Panc1 (cell line): ENCODE measurements around the gene LPAR3. TPM values are rescaled to one million over a fixed set of nuclear protein-coding genes. Genes with fewer than 3 reads are reported as not detected.

ENCODE experiments used
- ATAC-seq: fragments of 200-7000 bp; cut with Tn5 transposase; 2 replicates; pipeline ENCODE4 v1.9.1; 2020; ENCODE audit warnings: mild to moderate bottlenecking, moderate library complexity
- BruUV-seq: library from RNA; stranded (reverse); fragments of 400-500 nt; replicated peaks from 2 replicates; lab custom pipeline; 2021; lab: Mats Ljungman, UMichigan
- CTCF ChIA-PET: fragments of 300-600 bp; sonication (Branson Sonifier 250); formaldehyde crosslinking; loops from one replicate; lab custom pipeline; 2022; ENCODE audit warnings: antibody characterized with exemption; lab: Charles Lee
- POLR2A ChIA-PET: fragments of 300-600 bp; sonication (Branson Sonifier 250); formaldehyde crosslinking; loops from one replicate; lab custom pipeline; 2022; ENCODE audit warnings: antibody characterized with exemption; lab: Charles Lee
- DNase-seq: peaks from one replicate; pipeline ENCODE4 v3.0.0-alpha.2; 2010; ENCODE audit warnings: low read depth, low spot score
- H3K27ac ChIP-seq: 2 replicates; pipeline ENCODE4 v1.5.1; 2011; ENCODE audit warnings: mild to moderate bottlenecking, low read length, inconsistent platforms
- H3K27me3 ChIP-seq: fragments of 200-500 bp; sonication (Bioruptor generic); 2 replicates; pipeline ENCODE4 v1.6.0; 2014; ENCODE audit warnings: low read length, inconsistent platforms; ENCODE audit not compliant: control insufficient read depth, insufficient read depth
- H3K36me3 ChIP-seq: fragments of 200-500 bp; sonication (Bioruptor generic); 2 replicates; pipeline ENCODE4 v1.5.1; 2014; ENCODE audit warnings: inconsistent platforms, mild to moderate bottlenecking, low read length, moderate library complexity; ENCODE audit not compliant: control insufficient read depth, insufficient read depth
- H3K4me1 ChIP-seq: 2 replicates; pipeline ENCODE4 v1.5.1; 2011; ENCODE audit warnings: inconsistent platforms, mild to moderate bottlenecking, low read length, moderate library complexity; ENCODE audit not compliant: control insufficient read depth, insufficient read depth
- H3K4me3 ChIP-seq, 2 experiments: 2 replicates each; pipeline ENCODE4 v1.5.1; 2011 to 2012; ENCODE audit warnings: low read depth in 2 of 2, low read length in 2 of 2, mild to moderate bottlenecking in 2 of 2, inconsistent platforms in 1 of 2, moderate library complexity in 1 of 2
- H3K9me3 ChIP-seq: fragments of 200-500 bp; sonication (Bioruptor generic); 2 replicates; pipeline ENCODE4 v1.5.1; 2014; ENCODE audit warnings: low read depth, mild to moderate bottlenecking, inconsistent platforms, low read length, moderate library complexity; ENCODE audit not compliant: control insufficient read depth, insufficient read depth
- CTCF ChIP-seq: fragments of 450-650 bp; IDR thresholded peaks from 2 replicates; pipeline ENCODE4 v1.5.1; 2017; ENCODE audit warnings: mild to moderate bottlenecking
- POLR2AphosphoS5 ChIP-seq: IDR thresholded peaks from 2 replicates; pipeline ENCODE4 v1.6.1; 2012; ENCODE audit warnings: mild to moderate bottlenecking, low read depth, low read length, moderate library complexity
- REST ChIP-seq, 2 experiments: IDR thresholded peaks; 2 replicates each; pipeline ENCODE4 v1.6.1; 2011 to 2012; ENCODE audit warnings: low read depth in 2 of 2, control low read depth in 1 of 2, low read length in 1 of 2, mild to moderate bottlenecking in 1 of 2, moderate library complexity in 1 of 2; ENCODE audit not compliant: insufficient read depth in 1 of 2
- SIN3A ChIP-seq: IDR thresholded peaks from 2 replicates; pipeline ENCODE4 v1.6.1; 2012; ENCODE audit warnings: low read depth, mild to moderate bottlenecking, low read length, moderate library complexity, borderline replicate concordance; ENCODE audit not compliant: insufficient read depth
- TCF7L2 ChIP-seq: IDR thresholded peaks from 2 replicates; pipeline ENCODE4 v1.6.1; 2011; ENCODE audit warnings: mild to moderate bottlenecking, low read depth, low read length, inconsistent platforms
- in situ Hi-C: cut with HindIII; loops from 2 replicates; pipeline ENCODE4 v1.10.0; 2016; ENCODE audit warnings: low sequenced_read_pairs, low pct_unique_long_range_greater_than_20kb
- intact Hi-C: fragments of 100-400 bp; cut with micrococcal nuclease; formaldehyde crosslinking; loops from one replicate; pipeline ENCODE4 v1.10.0; 2022; ENCODE audit not compliant: unreplicated experiment
- total RNA-seq: library from RNA; stranded (reverse); gene quantifications from one replicate; pipeline ENCODE4 v1.2.1, GENCODE V29; 2021; ENCODE audit not compliant: unreplicated experiment

LPAR3 gene
- total RNA-seq, 1 experiment from 2014 or later = 6.3 TPM

- Histone ChIP-seq H3K27me3 (no peaks in the 10 kb centered on the region), H3K36me3 (no peaks in the 10 kb centered on the region), H3K9me3 (no peaks in the 10 kb centered on the region), H3K4me1 (no peaks in the 10 kb centered on the region), H3K27ac (no peak overlapping the region), H3K4me3 (no peak overlapping the region)
- ChIA-PET POLR2A (no interaction called here), CTCF (no interaction called here)
- in situ Hi-C loops = no loop called here
- no TSS peak for BruUV-seq
- DNase-seq (no peak), ATAC-seq (no peak)
- intact Hi-C loops = no loop called here
- TF ChIP-seq POLR2AphosphoS5 = no peak
- TF ChIP-seq CTCF = no peak
- no peak for TF ChIP-seq TCF7L2
- no peak for TF ChIP-seq REST (IDR thresholded peaks at IDR 0.05; ENCODE audit: insufficient read depth in 1 of 2, low read depth in 2 of 2, low read length in 1 of 2)
- TF ChIP-seq SIN3A = no peak
These were observed 31.5 kb downstream of the LPAR3 start for GRCh38 chr1:84861516-84861915.

DNA sequence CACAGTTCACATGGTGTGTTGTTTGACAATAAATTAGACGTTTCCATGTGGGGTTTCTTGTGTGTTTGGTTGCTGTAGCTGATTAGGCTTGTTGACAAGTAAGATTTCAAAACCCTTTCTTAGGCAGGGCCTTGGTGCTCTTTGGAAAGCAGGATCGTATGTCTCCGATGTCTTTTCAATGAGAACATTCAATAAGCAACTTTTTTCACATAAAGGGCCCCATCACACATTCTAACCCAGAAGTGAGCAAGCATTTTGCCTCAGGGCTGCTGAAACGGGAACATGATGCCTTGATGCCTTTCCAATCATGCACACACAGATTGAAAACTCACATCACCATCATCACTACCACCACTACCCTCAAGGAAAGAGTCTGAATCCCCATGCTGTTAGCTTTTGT, 33.1 kb downstream of the LPAR3 start:
- no TSS peak for BruUV-seq
- H3K27ac ChIP-seq = no peak overlapping the region
- no peak; the same call in 1 of the 2 replicates for TF ChIP-seq CTCF
- TF ChIP-seq REST (IDR thresholded peaks at IDR 0.05; ENCODE audit: insufficient read depth in 1 of 2, low read depth in 2 of 2, low read length in 1 of 2) = no peak
- no peak for TF ChIP-seq POLR2AphosphoS5
- TF ChIP-seq SIN3A = no peak
- TF ChIP-seq TCF7L2 = no peak
- no peaks in the 10 kb centered on the region for H3K36me3 ChIP-seq
- ATAC-seq (no peak), DNase-seq (no peak)
- no peaks in the 10 kb centered on the region for H3K27me3 ChIP-seq
- no peaks in the 10 kb centered on the region for H3K4me1 ChIP-seq
- H3K4me3 ChIP-seq = no peak overlapping the region
- in situ Hi-C loops = no loop called here
- H3K9me3 ChIP-seq = no peaks in the 10 kb centered on the region
- intact Hi-C loops = no loop called here
- CTCF ChIA-PET = no interaction called here
- POLR2A ChIA-PET = no interaction called here
